HepG2 (cell line): ENCODE results near the gene ARHGEF3. TPM values are rescaled to one million over a fixed set of nuclear protein-coding genes. Genes with fewer than 3 reads are reported as not detected.
A peak's percentile ranks its signal among the peaks of the same experiment; 100 is the strongest.

Experiments
- AHR ChIP-seq: IDR thresholded peaks from 2 replicates; pipeline ENCODE4 v1.6.1; 2018; ENCODE audit warnings: missing genetic modification reagents, missing compliant biosample characterization
- ARNT ChIP-seq: fragments of 450-650 bp; IDR thresholded peaks from 2 replicates; pipeline ENCODE4 v1.6.1; 2017
- CAMTA2 ChIP-seq: sonication (generic); formaldehyde crosslinking; IDR thresholded peaks from 2 replicates; pipeline ENCODE4 v1.4.0; 2020; ENCODE audit warnings: mild to moderate bottlenecking, missing genetic modification reagents, borderline replicate concordance
- EP300 ChIP-seq, 3 experiments: sonication (generic) in 1 of 3; formaldehyde crosslinking in 1 of 3; IDR thresholded peaks; 2 replicates each; pipeline versions ENCODE4 v1.5.1 to v1.6.1; 2011 to 2020; ENCODE audit warnings: low read depth in 2 of 3, low read length in 2 of 3, borderline replicate concordance in 1 of 3, improper control_type of control experiment in 1 of 3, mild to moderate bottlenecking in 1 of 3, missing genetic modification reagents in 1 of 3, moderate library complexity in 1 of 3
- GMEB1 ChIP-seq: sonication (generic); formaldehyde crosslinking; IDR thresholded peaks from 2 replicates; pipeline ENCODE4 v1.5.1; 2020; ENCODE audit warnings: missing genetic modification reagents, mild to moderate bottlenecking, borderline replicate concordance
- HHEX ChIP-seq: IDR thresholded peaks from 2 replicates; pipeline ENCODE4 v1.6.1; 2016; ENCODE audit warnings: control low read depth
- HNF4A ChIP-seq: sonication (generic); formaldehyde crosslinking; IDR thresholded peaks from 2 replicates; pipeline ENCODE4 v1.4.0; 2020; ENCODE audit warnings: missing genetic modification reagents
- KDM2A ChIP-seq: sonication (generic); formaldehyde crosslinking; IDR thresholded peaks from 2 replicates; pipeline ENCODE4 v1.4.0; 2020; ENCODE audit warnings: low read depth, missing genetic modification reagents, borderline replicate concordance
- NRL ChIP-seq: sonication (generic); formaldehyde crosslinking; IDR thresholded peaks from 2 replicates; pipeline ENCODE4 v1.5.0; 2020; ENCODE audit warnings: missing genetic modification reagents, mild to moderate bottlenecking, moderate library complexity, borderline replicate concordance
- PAF1 ChIP-seq: IDR thresholded peaks from 2 replicates; pipeline ENCODE4 v1.6.1; 2016; ENCODE audit warnings: missing genetic modification reagents, missing compliant biosample characterization
- PHF21A ChIP-seq: sonication (generic); formaldehyde crosslinking; IDR thresholded peaks from 2 replicates; pipeline ENCODE4 v1.5.0; 2020; ENCODE audit warnings: mild to moderate bottlenecking, missing genetic modification reagents
- SATB2 ChIP-seq: sonication (generic); formaldehyde crosslinking; IDR thresholded peaks from 2 replicates; pipeline ENCODE4 v1.5.0; 2020; ENCODE audit warnings: missing genetic modification reagents
- SMC3 ChIP-seq: IDR thresholded peaks from 2 replicates; pipeline ENCODE4 v1.6.1; 2011; ENCODE audit warnings: low read length, improper control_type of control experiment
- USF2 ChIP-seq, 2 experiments: sonication (generic) in 1 of 2; formaldehyde crosslinking in 1 of 2; IDR thresholded peaks; 2 replicates each; pipeline versions ENCODE4 v1.5.1 to v1.6.1; 2011 to 2020; ENCODE audit warnings: borderline replicate concordance in 1 of 2, low read depth in 1 of 2, low read length in 1 of 2, mild to moderate bottlenecking in 1 of 2, missing genetic modification reagents in 1 of 2, moderate library complexity in 1 of 2
- ZBTB7A ChIP-seq: sonication (generic); formaldehyde crosslinking; IDR thresholded peaks from 2 replicates; pipeline ENCODE4 v1.8.0; 2022; ENCODE audit warnings: mild to moderate bottlenecking, missing genetic modification reagents
- ZC3H4 ChIP-seq: sonication (generic); formaldehyde crosslinking; IDR thresholded peaks from 2 replicates; pipeline ENCODE4 v1.4.0; 2020; ENCODE audit warnings: missing genetic modification reagents, borderline replicate concordance
- ZMYM4 ChIP-seq: sonication (generic); formaldehyde crosslinking; IDR thresholded peaks from 2 replicates; pipeline ENCODE4 v1.8.1; 2023; ENCODE audit warnings: mild to moderate bottlenecking, missing genetic modification reagents
- ZNF230 ChIP-seq: sonication (generic); formaldehyde crosslinking; IDR thresholded peaks from 2 replicates; pipeline ENCODE4 v1.4.0; 2020; ENCODE audit warnings: mild to moderate bottlenecking, missing genetic modification reagents
- ZNF430 ChIP-seq: sonication (generic); formaldehyde crosslinking; IDR thresholded peaks from 2 replicates; pipeline ENCODE4 v1.9.0; 2021; ENCODE audit warnings: mild to moderate bottlenecking, missing genetic modification reagents
- ZNF451 ChIP-seq: sonication (generic); formaldehyde crosslinking; IDR thresholded peaks from 2 replicates; pipeline ENCODE4 v1.5.0; 2020; ENCODE audit warnings: mild to moderate bottlenecking, missing genetic modification reagents
- ZZZ3 ChIP-seq: sonication (generic); formaldehyde crosslinking; IDR thresholded peaks from 2 replicates; pipeline ENCODE4 v1.4.0; 2020; ENCODE audit warnings: missing genetic modification reagents, mild to moderate bottlenecking, borderline replicate concordance
- polyA plus RNA-seq, 8 experiments: library from polyadenylated mRNA; depleted of rRNA in 3 of 8; stranded (reverse) in 7 of 8; unstranded in 1 of 8; fragments of >200 nt; fragmentation: Illumina TruSeq in 4 of 8; extraction: Trizol in 4 of 8; gene quantifications; 2 replicates each; pipeline versions ENCODE4 v1.2.1 to v1.2.3, GENCODE V29; 2011 to 2016; ENCODE audit warnings: low read depth in 4 of 8, missing spikeins in 1 of 8, mixed read lengths in 1 of 8; ENCODE audit not compliant: insufficient read depth in 1 of 8
- total RNA-seq, 5 experiments: library from RNA; depleted of rRNA; stranded (reverse); fragments of >200 nt; fragmentation: Illumina TruSeq; extraction: Trizol; gene quantifications; 2 replicates each; pipeline ENCODE4 v1.2.3, GENCODE V29; 2016; ENCODE audit warnings: low read depth in 1 of 5
- TF ChIP-seq, protein P1 (sequence below): sonication (generic); formaldehyde crosslinking; IDR thresholded peaks from 2 replicates; pipeline ENCODE4 v1.4.0; 2020; ENCODE audit warnings: low read depth, missing genetic modification reagents

The ARHGEF3 gene
- total and polyA plus RNA-seq, 2 of the 13 experiments (the other 11 are each of a cell fraction or from before 2014, with no cell fraction given) = 14.8 to 23.1 TPM

GRCh38 chr3:56683122-56683817 is 118.5 kb downstream of the ARHGEF3 start, which contains the start of gene TASOR (continued):
- TF ChIP-seq USF2 (IDR thresholded peaks at IDR 0.05; ENCODE audit: low read depth, low read length) (no peak), USF2 (CRISPR knock-in tag; IDR thresholded peaks at IDR 0.05; ENCODE audit: borderline replicate concordance) (no peak), PAF1 (no peak), SATB2 (CRISPR knock-in tag) (peak; percentile 59; the same call in 1 of the 2 replicates), ZNF451 (CRISPR knock-in tag) (peak; percentile 89), ZMYM4 (CRISPR knock-in tag) (peak; percentile 93), PHF21A (CRISPR knock-in tag) (0 out of 2 replicates have a peak, but pooled peaks have one; percentile 5), EP300 (IDR thresholded peaks at IDR 0.05; ENCODE audit: low read depth in 2 of 2, low read length in 2 of 2) (no peak), EP300 (CRISPR knock-in tag; IDR thresholded peaks at IDR 0.05; ENCODE audit: borderline replicate concordance) (0 out of 2 replicates have a peak, but pooled peaks have one; percentile 30), ARNT (no peak), ZBTB7A (CRISPR knock-in tag) (no peak), HHEX (CRISPR knock-in tag) (no peak), ZNF430 (CRISPR knock-in tag) (peak; percentile 84), ZC3H4 (CRISPR knock-in tag) (no peak), AHR (peak; percentile 79; the same call in 1 of the 2 replicates), KDM2A (CRISPR knock-in tag) (peak; percentile 55; the same call in 1 of the 2 replicates), NRL (CRISPR knock-in tag) (no peak), CAMTA2 (CRISPR knock-in tag) (no peak), ZNF230 (CRISPR knock-in tag) (peak; percentile 65), HNF4A (CRISPR knock-in tag) (no peak), GMEB1 (CRISPR knock-in tag) (peak; percentile 80), ZZZ3 (no peak; the same call in 1 of the 2 replicates), SMC3 (no peak)
- TF ChIP-seq, protein P1, sequence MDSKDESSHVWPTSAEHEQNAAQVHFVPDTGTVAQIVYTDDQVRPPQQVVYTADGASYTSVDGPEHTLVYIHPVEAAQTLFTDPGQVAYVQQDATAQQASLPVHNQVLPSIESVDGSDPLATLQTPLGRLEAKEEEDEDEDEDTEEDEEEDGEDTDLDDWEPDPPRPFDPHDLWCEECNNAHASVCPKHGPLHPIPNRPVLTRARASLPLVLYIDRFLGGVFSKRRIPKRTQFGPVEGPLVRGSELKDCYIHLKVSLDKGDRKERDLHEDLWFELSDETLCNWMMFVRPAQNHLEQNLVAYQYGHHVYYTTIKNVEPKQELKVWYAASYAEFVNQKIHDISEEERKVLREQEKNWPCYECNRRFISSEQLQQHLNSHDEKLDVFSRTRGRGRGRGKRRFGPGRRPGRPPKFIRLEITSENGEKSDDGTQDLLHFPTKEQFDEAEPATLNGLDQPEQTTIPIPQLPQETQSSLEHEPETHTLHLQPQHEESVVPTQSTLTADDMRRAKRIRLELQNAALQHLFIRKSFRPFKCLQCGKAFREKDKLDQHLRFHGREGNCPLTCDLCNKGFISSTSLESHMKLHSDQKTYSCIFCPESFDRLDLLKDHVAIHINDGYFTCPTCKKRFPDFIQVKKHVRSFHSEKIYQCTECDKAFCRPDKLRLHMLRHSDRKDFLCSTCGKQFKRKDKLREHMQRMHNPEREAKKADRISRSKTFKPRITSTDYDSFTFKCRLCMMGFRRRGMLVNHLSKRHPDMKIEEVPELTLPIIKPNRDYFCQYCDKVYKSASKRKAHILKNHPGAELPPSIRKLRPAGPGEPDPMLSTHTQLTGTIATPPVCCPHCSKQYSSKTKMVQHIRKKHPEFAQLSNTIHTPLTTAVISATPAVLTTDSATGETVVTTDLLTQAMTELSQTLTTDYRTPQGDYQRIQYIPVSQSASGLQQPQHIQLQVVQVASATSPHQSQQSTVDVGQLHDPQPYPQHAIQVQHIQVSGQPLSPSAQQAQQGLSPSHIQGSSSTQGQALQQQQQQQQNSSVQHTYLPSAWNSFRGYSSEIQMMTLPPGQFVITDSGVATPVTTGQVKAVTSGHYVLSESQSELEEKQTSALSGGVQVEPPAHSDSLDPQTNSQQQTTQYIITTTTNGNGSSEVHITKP = 0 out of 2 replicates have a peak, but pooled peaks have one; percentile 14
